ENCODE results near the gene TRPM3.

Gene TRPM3

DNA sequence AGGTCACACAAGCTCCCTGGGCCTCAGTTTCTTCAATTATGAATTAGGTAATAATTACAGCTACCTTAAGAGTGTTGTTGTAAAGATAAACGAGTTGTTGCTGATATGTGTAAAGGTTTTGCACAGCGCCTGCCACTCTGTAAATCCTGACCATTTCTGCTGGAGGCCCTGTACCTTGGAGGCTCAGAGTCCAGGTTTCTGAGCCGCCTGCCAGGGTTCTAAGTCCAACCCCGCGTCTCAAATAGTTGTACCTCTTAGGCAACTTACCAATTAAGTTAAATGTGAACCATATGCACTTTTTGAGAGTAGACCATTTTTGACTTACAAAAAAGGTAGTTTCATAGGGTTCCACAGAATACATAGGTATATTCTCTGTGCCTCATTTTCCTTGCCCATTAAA lies 550.2 kb downstream of the TRPM3 start:
- Mint-ChIP-seq H3K27me3 (ENCODE audit: low read depth) (no peaks in the 10 kb centered on the region), H3K9me3 (no peaks in the 10 kb centered on the region), H3K4me3 (no peak overlapping the region), H3K4me1 (peaks cover 16% of the 10 kb centered on the region), H3K36me3 (ENCODE audit: low read depth) (no peaks in the 10 kb centered on the region), H3K27ac (no peak overlapping the region)
- no peak for TF ChIP-seq CTCF (IDR thresholded peaks at IDR 0.05; ENCODE audit: unreplicated experiment in 3 of 3)

DNA sequence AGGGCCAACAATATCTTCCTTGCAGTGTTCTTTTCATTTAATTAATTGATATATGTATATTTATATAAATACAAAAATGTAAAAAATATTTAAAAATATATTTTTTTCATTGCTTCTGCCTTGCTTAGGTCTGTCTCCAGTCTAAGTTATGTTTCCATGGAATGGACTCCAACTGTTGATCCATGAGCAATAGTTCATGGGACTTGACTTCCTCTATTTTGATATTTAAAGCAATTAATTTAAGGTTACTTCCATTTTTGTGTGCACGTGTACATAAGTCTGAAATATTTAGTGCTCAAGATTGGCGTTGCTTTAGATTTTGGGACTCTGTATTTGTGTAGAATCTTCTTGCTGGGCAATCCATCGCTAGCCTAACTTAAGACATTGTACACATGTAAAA lies 551.6 kb downstream of the TRPM3 start:
- TF ChIP-seq CTCF (IDR thresholded peaks at IDR 0.05; ENCODE audit: unreplicated experiment in 3 of 3) = no peak
- Mint-ChIP-seq H3K27me3 (ENCODE audit: low read depth) (peaks cover 4% of the 10 kb centered on the region), H3K4me3 (no peak overlapping the region), H3K27ac (no peak overlapping the region), H3K36me3 (ENCODE audit: low read depth) (no peaks in the 10 kb centered on the region), H3K9me3 (no peaks in the 10 kb centered on the region), H3K4me1 (peaks cover 24% of the 10 kb centered on the region)

DNA sequence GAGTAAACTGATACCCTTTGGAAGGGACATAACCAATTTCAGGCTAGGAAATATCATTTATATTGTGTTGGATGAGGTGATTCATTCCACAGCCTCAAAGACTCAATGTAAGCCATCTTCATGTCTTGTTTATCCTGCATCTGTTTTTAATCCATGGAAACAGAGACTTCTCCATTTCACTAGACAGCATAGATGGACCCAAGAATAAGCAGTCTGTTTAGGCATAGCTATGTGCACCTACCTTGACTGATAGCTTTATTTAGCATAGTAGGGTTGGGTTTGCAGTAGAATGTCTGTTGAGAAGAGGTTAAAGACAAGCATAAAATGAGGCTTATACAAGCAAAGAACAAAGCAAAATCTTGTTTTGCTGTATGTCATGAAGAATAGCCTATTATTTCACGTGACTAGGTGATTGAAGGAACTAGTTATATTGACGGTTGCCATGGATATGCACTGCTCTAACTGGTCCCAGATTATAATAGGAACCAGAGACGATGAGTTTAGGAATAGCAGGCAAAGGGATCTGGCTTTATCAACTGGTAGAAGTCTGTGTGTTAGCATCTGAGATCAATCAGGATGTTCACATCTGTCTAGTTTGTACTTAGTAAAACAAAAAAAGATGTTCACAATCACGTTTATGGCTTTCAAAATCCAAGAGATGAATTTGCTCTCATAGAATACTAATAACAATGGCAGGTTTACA lies 552.2 kb downstream of the TRPM3 start:
- no peak overlapping the region for H3K4me3 Mint-ChIP-seq
- no peak for TF ChIP-seq CTCF (IDR thresholded peaks at IDR 0.05; ENCODE audit: unreplicated experiment in 3 of 3)
- peaks cover 4% of the 10 kb centered on the region for H3K27me3 Mint-ChIP-seq (ENCODE audit: low read depth)
- no peaks in the 10 kb centered on the region for H3K9me3 Mint-ChIP-seq
- peaks cover 26% of the 10 kb centered on the region for H3K4me1 Mint-ChIP-seq
- no peaks in the 10 kb centered on the region for H3K36me3 Mint-ChIP-seq (ENCODE audit: low read depth)
- H3K27ac Mint-ChIP-seq = no peak overlapping the region

DNA sequence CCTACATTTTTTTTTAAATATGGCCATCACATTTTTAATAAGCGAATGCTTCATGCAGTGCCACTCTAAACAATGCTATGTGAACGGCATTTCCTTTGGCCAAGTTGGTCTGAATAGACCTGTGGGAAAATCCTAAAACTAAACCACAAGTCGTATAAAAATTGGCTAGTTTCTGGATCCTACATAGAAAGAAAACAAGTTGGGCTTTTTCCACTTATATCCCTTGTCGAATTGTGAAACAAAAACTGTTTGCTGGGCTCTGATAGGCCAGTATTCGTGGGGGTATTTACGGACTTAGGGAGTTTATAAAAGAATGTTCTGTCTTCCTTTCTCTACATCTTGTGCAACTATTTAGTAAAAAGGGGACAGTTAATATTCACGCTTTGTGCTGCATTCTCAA lies 553.9 kb downstream of the TRPM3 start:
- Mint-ChIP-seq H3K4me3 (no peak overlapping the region), H3K36me3 (ENCODE audit: low read depth) (no peaks in the 10 kb centered on the region)

GRCh38 chr9:70566751-70567150 lies 554.7 kb downstream of the TRPM3 start:
- no peaks in the 10 kb centered on the region for H3K36me3 Mint-ChIP-seq (ENCODE audit: low read depth)

More for the DNA sequence above, 553.9 kb downstream of the TRPM3 start:
- Mint-ChIP-seq H3K27me3 (ENCODE audit: low read depth) (peaks cover 4% of the 10 kb centered on the region), H3K27ac (no peak overlapping the region), H3K9me3 (no peaks in the 10 kb centered on the region), H3K4me1 (peaks cover 30% of the 10 kb centered on the region)
- TF ChIP-seq CTCF (IDR thresholded peaks at IDR 0.05; ENCODE audit: unreplicated experiment in 3 of 3) = no peak

More at GRCh38 chr9:70566751-70567150, 554.7 kb downstream of the TRPM3 start:
- no peak for TF ChIP-seq CTCF (IDR thresholded peaks at IDR 0.05; ENCODE audit: unreplicated experiment in 3 of 3)
- H3K4me3 Mint-ChIP-seq = no peak overlapping the region
- peaks cover 4% of the 10 kb centered on the region for H3K27me3 Mint-ChIP-seq (ENCODE audit: low read depth)
- peak overlapping the region in 1 of 3 experiments; percentile 8 for H3K27ac Mint-ChIP-seq
- no peaks in the 10 kb centered on the region for H3K9me3 Mint-ChIP-seq
- H3K4me1 Mint-ChIP-seq = peaks cover 30% of the 10 kb centered on the region

All from nephron (organoid).